GM12892 (cell line): Measurements from ENCODE around the gene IFT122.

Source experiments
- POLR2A ChIP-seq: IDR thresholded peaks from 2 replicates; pipeline ENCODE4 v1.6.1; 2011; ENCODE audit warnings: low read depth, low read length, control low read depth
- POLR2AphosphoS5 ChIP-seq: IDR thresholded peaks from 2 replicates; pipeline ENCODE4 v1.6.1; 2011; ENCODE audit warnings: low read depth, low read length, control low read depth

GRCh38 chr3:129565902-129566301 lies 125.9 kb downstream of the IFT122 start:
- no peak for TF ChIP-seq POLR2AphosphoS5
- no peak for TF ChIP-seq POLR2A
